ENCODE results near the gene PLK4. TPM values are rescaled to one million over a fixed set of nuclear protein-coding genes. Genes with fewer than 3 reads are reported as not detected.

The PLK4 gene
- total and polyA plus RNA-seq, 2 experiments from 2014 or later, result 25.5 to 38.7 TPM

DNA sequence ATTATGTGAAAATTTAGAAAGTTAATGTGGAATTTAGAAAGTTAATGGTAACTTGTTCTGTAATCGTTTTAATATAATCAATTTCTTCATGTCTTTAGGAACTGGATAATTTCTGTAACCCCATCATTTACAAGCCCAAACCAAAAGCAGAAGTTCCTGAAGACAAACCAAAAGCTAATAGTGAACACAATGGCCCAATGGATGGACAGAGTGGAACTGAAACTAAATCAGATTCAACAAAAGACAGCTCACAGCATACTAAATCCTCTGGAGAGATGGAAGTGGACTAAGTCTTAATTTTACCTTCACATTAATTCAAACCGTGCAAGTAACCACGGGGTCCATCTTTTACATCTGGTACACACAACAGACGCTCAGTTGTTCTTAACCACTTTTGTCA, 48.1 kb upstream of the PLK4 start:
- Histone ChIP-seq H3K27me3 (ENCODE audit: insufficient read depth) (no peaks in the 10 kb centered on the region), H3K36me3 (ENCODE audit: insufficient read depth) (no peaks in the 10 kb centered on the region), H3K4me1 (ENCODE audit: insufficient read depth) (no peaks in the 10 kb centered on the region), H4K20me1 (replicated peaks; ENCODE audit: insufficient read depth) (no peaks in the 10 kb centered on the region), H3K9me2 (ENCODE audit: insufficient read depth) (no peaks in the 10 kb centered on the region), H3K79me2 (replicated peaks; ENCODE audit: insufficient read depth) (no peaks in the 10 kb centered on the region), H2AFZ (no peak overlapping the region), H3F3A (replicated peaks; ENCODE audit: low read depth) (no peaks in the 10 kb centered on the region), H3K4me3 (no peak overlapping the region), H3K4me2 (no peak overlapping the region), H3K27ac (ENCODE audit: low read depth) (no peak overlapping the region)
- Mint-ChIP-seq H3K36me3 (ENCODE audit: low read depth) (no peaks in the 10 kb centered on the region), H3K27me3 (ENCODE audit: insufficient read depth, low read depth, poor library complexity) (no peaks in the 10 kb centered on the region), H3K4me1 (no peaks in the 10 kb centered on the region), H3K9me3 (no peaks in the 10 kb centered on the region; the same call in 2 of the 3 replicates), H3K27ac (no peak overlapping the region), H3K4me3 (no peak overlapping the region)
- ATAC-seq (no peak), DNase-seq (ENCODE audit: low spot score) (no peak)
- TF ChIP-seq ETS1 (IDR thresholded peaks at IDR 0.05) (no peak), JUNB (IDR thresholded peaks at IDR 0.05; ENCODE audit: unreplicated experiment) (no peak), STAT1 (IDR thresholded peaks at IDR 0.05; ENCODE audit: unreplicated experiment) (no peak), ZNF462 (CRISPR knock-in tag; IDR thresholded peaks at IDR 0.05) (no peak), ZNF331 (CRISPR knock-in tag; IDR thresholded peaks at IDR 0.05; ENCODE audit: low read depth) (no peak), EZH2 (IDR thresholded peaks at IDR 0.05; ENCODE audit: low read depth, unreplicated experiment) (no peak), EZH2phosphoT487 (IDR thresholded peaks at IDR 0.05; ENCODE audit: unreplicated experiment) (no peak), CREB1 (CRISPR knock-in tag; IDR thresholded peaks at IDR 0.05; ENCODE audit: low read depth) (no peak), ZNF114 (CRISPR knock-in tag; IDR thresholded peaks at IDR 0.05) (no peak), NANOG (IDR thresholded peaks at IDR 0.05; ENCODE audit: borderline replicate concordance) (no peak), POLR2AphosphoS5 (IDR thresholded peaks at IDR 0.05; ENCODE audit: low read depth) (no peak), CTCF (conservative IDR thresholded peaks at IDR 0.05; ENCODE audit: low read depth in 2 of 2) (no peak)
- TF ChIP-seq, protein P1, sequence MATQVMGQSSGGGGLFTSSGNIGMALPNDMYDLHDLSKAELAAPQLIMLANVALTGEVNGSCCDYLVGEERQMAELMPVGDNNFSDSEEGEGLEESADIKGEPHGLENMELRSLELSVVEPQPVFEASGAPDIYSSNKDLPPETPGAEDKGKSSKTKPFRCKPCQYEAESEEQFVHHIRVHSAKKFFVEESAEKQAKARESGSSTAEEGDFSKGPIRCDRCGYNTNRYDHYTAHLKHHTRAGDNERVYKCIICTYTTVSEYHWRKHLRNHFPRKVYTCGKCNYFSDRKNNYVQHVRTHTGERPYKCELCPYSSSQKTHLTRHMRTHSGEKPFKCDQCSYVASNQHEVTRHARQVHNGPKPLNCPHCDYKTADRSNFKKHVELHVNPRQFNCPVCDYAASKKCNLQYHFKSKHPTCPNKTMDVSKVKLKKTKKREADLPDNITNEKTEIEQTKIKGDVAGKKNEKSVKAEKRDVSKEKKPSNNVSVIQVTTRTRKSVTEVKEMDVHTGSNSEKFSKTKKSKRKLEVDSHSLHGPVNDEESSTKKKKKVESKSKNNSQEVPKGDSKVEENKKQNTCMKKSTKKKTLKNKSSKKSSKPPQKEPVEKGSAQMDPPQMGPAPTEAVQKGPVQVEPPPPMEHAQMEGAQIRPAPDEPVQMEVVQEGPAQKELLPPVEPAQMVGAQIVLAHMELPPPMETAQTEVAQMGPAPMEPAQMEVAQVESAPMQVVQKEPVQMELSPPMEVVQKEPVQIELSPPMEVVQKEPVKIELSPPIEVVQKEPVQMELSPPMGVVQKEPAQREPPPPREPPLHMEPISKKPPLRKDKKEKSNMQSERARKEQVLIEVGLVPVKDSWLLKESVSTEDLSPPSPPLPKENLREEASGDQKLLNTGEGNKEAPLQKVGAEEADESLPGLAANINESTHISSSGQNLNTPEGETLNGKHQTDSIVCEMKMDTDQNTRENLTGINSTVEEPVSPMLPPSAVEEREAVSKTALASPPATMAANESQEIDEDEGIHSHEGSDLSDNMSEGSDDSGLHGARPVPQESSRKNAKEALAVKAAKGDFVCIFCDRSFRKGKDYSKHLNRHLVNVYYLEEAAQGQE (IDR thresholded peaks at IDR 0.05; ENCODE audit: unreplicated experiment), result no peak

Data from GM23338 (cell line).